IPS DF 19.7 (cell line): ENCODE data around the gene PDS5B.
"Not testable (repeated sequence)": the region's sequence is repeated elsewhere in the genome, so short reads cannot be mapped to it uniquely, and the experiment has no call there.

ENCODE experiments used
- DNase-seq: peaks from one replicate; pipeline ENCODE4 v3.0.0-alpha.2; 2013; ENCODE audit warnings: low read depth, low spot score

The PDS5B gene

GRCh38 chr13:32586080-32586900 lies at the start of gene PDS5B:
TSS of gene PDS5B (plus strand) at chr13:32586452. CDS start at chr13:32648773, 62,321 bp downstream.
- peak; percentile 56 for DNase-seq

DNA sequence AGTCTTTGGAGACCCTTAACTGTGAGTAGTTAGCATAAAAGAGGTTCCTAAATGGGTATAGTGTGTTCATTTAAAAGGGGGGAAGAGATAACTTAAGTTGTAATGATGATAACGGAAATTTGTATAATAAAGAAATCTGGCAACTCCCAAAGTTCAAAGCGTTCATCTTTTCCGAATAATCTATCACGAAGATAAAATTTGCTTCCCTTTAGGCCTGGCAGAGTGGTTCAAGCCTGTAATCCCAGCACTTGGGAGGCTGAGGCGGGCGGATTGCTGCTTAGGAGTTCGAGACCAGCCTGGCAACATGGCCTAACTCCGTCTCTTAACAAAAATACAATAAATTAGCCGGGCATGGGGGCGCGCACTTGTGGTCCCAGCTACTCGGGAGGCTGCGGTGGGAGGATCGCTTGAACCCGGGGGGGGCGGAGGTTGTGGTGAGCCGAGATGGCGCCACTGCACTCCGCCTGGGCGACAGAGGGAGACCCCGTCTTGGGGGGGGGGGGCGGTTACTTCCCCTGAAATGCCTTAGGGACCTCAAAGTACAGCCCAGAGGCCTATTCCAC lies 48.6 kb upstream of the PDS5B start:
- no peak for DNase-seq

DNA sequence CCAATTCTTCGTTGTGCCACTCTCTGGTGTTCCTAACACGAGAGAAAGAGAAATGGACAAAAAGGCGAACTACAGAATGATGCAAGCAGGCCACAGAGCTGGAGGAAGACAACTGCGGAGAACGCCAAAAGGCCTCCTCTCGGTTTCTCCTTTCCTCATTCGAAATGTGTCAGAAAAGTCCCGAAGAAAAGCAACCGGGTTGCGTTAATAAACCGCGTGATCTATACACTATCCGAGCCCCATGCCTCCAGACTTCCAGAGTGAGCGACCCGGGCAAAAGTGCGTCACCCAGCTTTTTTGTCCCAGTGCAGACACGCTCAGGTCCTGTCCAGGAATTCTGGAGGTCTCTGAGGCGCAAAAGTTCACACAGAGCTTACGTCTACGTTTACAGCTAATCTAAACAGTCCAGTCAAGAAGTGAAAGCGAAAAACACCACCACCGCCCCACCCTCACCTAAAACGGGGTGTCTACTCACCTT lies 48.1 kb upstream of the PDS5B start:
- no peak for DNase-seq

GRCh38 chr13:32538621-32539246 lies 47.5 kb upstream of the PDS5B start, which contains the start of gene N4BP2L2:
TSS of gene N4BP2L2 (minus strand) at chr13:32538795. CDS start at chr13:32537027, 1,768 bp downstream.
- peak; percentile 96 for DNase-seq

DNA sequence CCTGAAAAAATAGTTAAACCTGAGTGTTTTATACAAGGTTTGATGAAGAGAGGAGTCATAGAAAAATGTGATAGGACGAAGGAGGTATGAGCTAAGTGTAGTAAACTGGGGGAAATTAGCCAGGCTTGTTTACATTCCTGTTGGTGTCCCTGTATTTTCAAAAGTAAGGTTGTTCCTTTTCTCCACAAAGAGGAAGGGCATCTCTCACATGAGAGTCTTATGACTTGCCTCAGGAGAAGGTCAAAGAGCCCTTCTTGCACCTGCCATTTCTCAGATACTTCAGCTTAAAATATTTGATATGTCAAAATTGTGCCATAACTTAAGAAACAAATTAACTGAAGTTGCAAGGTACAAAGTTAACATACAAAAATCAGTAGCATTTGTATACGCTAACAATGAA lies 44.0 kb upstream of the PDS5B start:
- no peak for DNase-seq

GRCh38 chr13:32545083-32545482 lies 41.2 kb upstream of the PDS5B start:
- DNase-seq, result no peak

- DNase-seq, result no peak
Measured at GRCh38 chr13:32548837-32549236, 37.4 kb upstream of the PDS5B start.

DNA sequence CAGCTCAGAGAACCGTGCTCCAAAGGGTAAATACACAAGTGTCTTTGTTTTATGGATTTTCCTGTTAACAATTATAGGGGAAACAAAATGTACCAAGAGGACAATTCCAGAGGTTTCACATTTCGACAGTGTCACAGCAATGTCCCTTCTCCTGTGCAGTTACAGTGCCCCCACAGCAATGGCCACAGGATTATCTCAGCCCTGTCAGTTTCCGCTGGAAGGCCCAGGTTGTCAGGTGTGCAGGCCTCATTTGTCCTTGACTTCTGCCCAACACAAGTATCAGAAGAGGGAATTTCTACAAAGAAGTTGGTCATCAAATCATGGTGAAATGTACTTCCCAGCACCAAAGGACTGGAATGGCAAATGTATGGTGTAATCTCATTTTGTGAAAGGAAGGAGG lies 36.5 kb upstream of the PDS5B start:
- no peak for DNase-seq

GRCh38 chr13:32553720-32554119 lies 32.5 kb upstream of the PDS5B start:
- DNase-seq, result no peak

- DNase-seq, result no peak
Measured at GRCh38 chr13:32555613-32556012, 30.6 kb upstream of the PDS5B start.

- DNase-seq, result not testable (repeated sequence)
Measured at GRCh38 chr13:32560842-32561241, 25.4 kb upstream of the PDS5B start.

- not testable (repeated sequence) for DNase-seq
Measured at GRCh38 chr13:32575687-32576086, 10.6 kb upstream of the PDS5B start.

DNA sequence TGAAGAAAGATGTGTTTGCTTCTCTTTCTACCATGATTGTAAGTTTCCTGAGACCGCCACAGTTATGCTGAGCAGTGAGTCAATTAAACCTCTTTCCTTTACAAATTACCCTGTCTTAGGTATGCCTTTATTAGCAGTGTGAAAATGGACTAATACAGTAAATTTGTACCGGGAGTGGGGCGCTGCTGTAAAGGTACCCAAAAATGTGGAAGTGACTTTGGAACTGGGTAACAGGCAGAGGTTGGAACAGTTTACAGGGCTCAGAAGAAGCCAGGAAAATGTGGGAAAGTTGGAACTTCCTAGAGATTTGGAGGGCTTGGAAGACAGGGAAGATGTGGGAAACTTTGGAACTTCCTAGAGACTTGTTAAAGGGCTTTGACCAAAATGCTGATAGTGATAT lies 9.2 kb upstream of the PDS5B start:
- DNase-seq, result no peak

- no peak for DNase-seq
Measured at GRCh38 chr13:32581177-32581786, 5.0 kb upstream of the PDS5B start.

DNA sequence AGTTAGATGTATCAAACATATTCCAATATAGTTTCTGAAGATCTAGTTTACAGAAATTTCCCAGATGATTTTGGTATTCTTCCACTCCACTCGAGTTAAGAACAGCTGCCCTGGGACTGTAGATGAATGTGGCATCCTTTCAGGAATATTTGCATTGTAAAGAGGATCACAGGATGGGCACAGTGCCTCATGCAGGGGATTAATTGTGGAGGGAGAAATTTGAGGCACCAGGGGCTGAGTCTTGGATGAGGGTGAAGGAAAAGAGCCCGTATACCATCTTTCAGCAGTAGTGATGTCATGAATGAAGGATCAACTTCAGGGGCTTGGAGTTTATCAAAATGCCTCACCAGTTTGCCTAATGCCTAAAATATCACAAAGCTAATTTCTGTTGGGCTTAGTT lies 4.0 kb upstream of the PDS5B start:
- no peak for DNase-seq

DNA sequence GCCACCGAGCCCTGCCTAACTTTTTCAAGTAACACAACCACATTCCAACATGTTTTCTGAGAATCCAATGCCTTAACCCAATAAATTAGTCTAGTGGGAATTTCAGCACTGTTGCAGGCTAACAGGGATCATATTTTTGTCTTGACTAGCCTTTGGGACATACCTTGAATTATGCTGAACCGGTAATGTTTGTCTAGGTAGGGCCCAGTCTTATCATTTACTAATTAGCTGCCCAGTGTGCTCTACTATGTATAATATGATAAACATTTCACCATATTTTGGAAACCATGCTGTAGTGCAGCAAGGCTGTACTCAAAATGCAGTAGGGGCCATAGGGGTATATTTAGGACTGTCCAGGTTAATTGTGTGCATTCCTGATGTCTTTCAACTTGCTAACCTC lies 3.3 kb upstream of the PDS5B start:
- no peak for DNase-seq

DNA sequence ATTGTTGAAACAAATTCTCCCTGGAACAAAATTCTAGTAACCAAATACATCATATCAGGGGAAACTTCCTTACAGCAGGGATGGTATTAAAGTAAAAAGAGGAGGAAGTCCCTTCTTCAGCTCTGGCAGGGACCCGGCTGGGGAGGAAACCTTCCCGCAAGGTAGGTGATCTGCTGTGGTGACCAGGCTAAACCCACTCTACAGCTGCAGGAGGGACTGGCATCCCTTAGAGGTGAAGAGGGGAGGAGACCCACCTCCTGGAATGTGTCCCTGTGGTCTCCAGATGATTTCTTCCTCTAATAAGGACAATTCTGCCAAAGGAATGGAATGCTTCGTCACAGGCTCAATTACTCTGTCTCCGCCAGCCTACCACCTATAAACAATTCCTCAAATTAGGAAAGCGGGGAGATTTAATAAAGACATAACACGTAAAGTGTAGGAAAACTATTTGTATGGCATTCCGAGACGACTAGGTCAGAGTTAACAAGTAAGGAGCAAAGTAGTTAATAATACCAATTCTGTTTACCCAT lies 637 bp upstream of the PDS5B start:
- no peak for DNase-seq

- DNase-seq, result no peak
Measured at GRCh38 chr13:32587011-32587810, 959 bp downstream of the PDS5B start.

- DNase-seq, result no peak
Measured at GRCh38 chr13:32587811-32588170, 1.5 kb downstream of the PDS5B start.

DNA sequence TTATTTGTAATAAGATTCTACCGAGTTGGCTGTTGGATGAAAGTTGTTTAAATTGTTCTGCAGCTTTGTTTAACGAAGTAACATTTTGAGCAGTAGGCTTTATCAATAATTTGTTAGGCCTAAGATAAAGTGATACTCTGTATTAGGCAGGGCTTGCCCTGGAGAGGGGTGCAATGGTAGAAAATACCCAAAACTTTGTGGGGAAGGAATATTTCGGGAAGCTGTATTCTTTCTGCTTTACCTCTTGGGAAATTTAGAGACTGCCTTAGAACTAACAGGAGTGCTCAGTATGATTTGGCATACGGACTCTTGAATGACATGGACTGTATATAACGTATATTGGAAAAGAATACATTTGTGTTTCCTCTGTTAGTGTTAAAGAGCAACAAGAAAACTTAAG lies 2.5 kb downstream of the PDS5B start:
- no peak for DNase-seq

DNA sequence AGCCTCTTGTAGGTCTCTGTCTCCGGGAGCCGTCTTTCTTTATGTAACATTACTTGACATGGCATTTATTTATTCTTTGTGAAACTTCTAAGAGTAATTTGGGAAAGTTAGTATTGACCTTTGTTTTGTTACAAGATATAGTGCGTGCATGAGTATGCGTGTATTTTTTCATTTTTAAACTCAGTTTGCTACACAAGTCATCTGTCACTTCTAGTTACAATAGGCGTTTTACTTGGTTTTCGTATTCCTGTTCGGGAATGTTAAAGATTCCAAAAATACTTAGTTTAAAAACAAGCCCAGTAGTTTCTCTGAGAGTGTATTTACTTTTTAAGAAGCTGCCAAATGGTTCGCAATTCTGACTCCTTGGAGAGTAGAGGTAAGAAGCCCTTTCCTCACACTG lies 3.2 kb downstream of the PDS5B start:
- no peak for DNase-seq
